B cell (primary cell): ENCODE measurements around the gene SIRPB2. TPM values are rescaled to one million over a fixed set of nuclear protein-coding genes. Genes with fewer than 3 reads are reported as not detected.
A peak's percentile ranks its signal among the peaks of the same experiment; 100 is the strongest.

ENCODE experiments used
- ATAC-seq: fragments of 200-7000 bp; cut with Tn5 transposase; one replicate; pipeline ENCODE4 v1.10.0; 2021; ENCODE audit warnings: low read depth, mild to moderate bottlenecking, moderate number of reproducible peaks, moderate library complexity
- CTCF ChIA-PET: fragments of 350-600 bp; sonication (Branson Sonifier 250); formaldehyde crosslinking; loops from one replicate; lab custom pipeline; 2021; ENCODE audit warnings: antibody characterized with exemption, inconsistent platforms; lab: Charles Lee
- POLR2A ChIA-PET: fragments of 350-600 bp; sonication (Branson Sonifier 250); formaldehyde crosslinking; loops from one replicate; lab custom pipeline; 2021; ENCODE audit warnings: antibody characterized with exemption; lab: Charles Lee
- DNase-seq: peaks from one replicate; pipeline ENCODE4 v3.0.0; 2013
- H2AFZ ChIP-seq: 2 replicates; pipeline ENCODE4 v1.6.1; 2012; ENCODE audit warnings: mild to moderate bottlenecking, low read depth, low read length; ENCODE audit not compliant: insufficient read depth, poor library complexity, severe bottlenecking
- H3K27ac ChIP-seq, 2 donors: 1 replicate in 1 of 2; 2 replicates in 1 of 2; pipeline ENCODE4 v1.5.1; 2012 to 2013; ENCODE audit warnings: low read length in 2 of 2, mild to moderate bottlenecking in 2 of 2, moderate library complexity in 1 of 2
- H3K27me3 ChIP-seq, 4 experiments: fragments of 200-600 bp in 1 of 4; sonication (generic) in 1 of 4; replicated peaks in 1 of 4; 1 replicate in 2 of 4; 2 replicates in 2 of 4; pipeline versions ENCODE4 v1.6.1 to v1.7.0; 2013 to 2016; ENCODE audit warnings: low read length in 3 of 4, mild to moderate bottlenecking in 2 of 4, mixed read lengths in 1 of 4, moderate library complexity in 1 of 4; ENCODE audit not compliant: insufficient read depth in 4 of 4, control insufficient read depth in 3 of 4; ENCODE audit errors: control extremely low read depth in 1 of 4
- H3K36me3 ChIP-seq, 2 experiments: replicated peaks in 1 of 2; 1 replicate in 1 of 2; 2 replicates in 1 of 2; pipeline versions ENCODE4 v1.6.1 to v1.7.1; 2013; ENCODE audit warnings: low read length in 1 of 2; ENCODE audit not compliant: insufficient read depth in 2 of 2, control insufficient read depth in 1 of 2; ENCODE audit errors: control extremely low read depth in 1 of 2, extremely low read depth in 1 of 2
- H3K4me1 ChIP-seq, 2 donors: fragments of 200-600 bp in 1 of 2; sonication (generic) in 1 of 2; 1 replicate in 1 of 2; 2 replicates in 1 of 2; pipeline versions ENCODE4 v1.5.1 to v1.6.1; 2013 to 2017; ENCODE audit warnings: low read length in 2 of 2; ENCODE audit not compliant: control insufficient read depth in 2 of 2, insufficient read depth in 2 of 2
- H3K4me2 ChIP-seq: replicated peaks from 2 replicates; pipeline ENCODE3; 2012; ENCODE audit warnings: mild to moderate bottlenecking, low read depth, low read length; ENCODE audit not compliant: poor library complexity, severe bottlenecking
- H3K4me3 ChIP-seq, 5 experiments: fragments of 200-600 bp in 1 of 5; sonication (generic) in 1 of 5; 1 replicate in 3 of 5; 2 replicates in 2 of 5; pipeline versions ENCODE4 v1.5.1 to v1.7.0; 2011 to 2016; ENCODE audit warnings: low read length in 4 of 5, mild to moderate bottlenecking in 4 of 5, low read depth in 2 of 5, control low read depth in 1 of 5, moderate library complexity in 1 of 5; ENCODE audit not compliant: insufficient read depth in 1 of 5; ENCODE audit errors: control extremely low read depth in 1 of 5, extremely low read depth in 1 of 5
- H3K79me2 ChIP-seq: fragments of 200-600 bp; sonication (generic); one replicate; pipeline ENCODE4 v1.6.0; 2016; ENCODE audit warnings: low read length; ENCODE audit not compliant: control insufficient read depth, insufficient read depth
- H3K9ac ChIP-seq: fragments of 200-600 bp; sonication (generic); 2 replicates; pipeline ENCODE4 v1.6.1; 2017; ENCODE audit warnings: mild to moderate bottlenecking, low read length, moderate library complexity
- H3K9me3 ChIP-seq, 3 donors: one replicate each; pipeline versions ENCODE4 v1.6.1 to v1.7.1; 2013; ENCODE audit warnings: low read length in 2 of 3; ENCODE audit not compliant: control insufficient read depth in 2 of 3, insufficient read depth in 1 of 3; ENCODE audit errors: control extremely low read depth in 1 of 3
- H4K20me1 ChIP-seq: 2 replicates; pipeline ENCODE4 v1.6.0; 2012; ENCODE audit warnings: mild to moderate bottlenecking, low read length; ENCODE audit not compliant: insufficient read depth, control insufficient read depth, poor library complexity, severe bottlenecking
- H3K27ac Mint-ChIP-seq: one replicate; pipeline ENCODE4 v1.8.0; 2021; ENCODE audit warnings: mixed read lengths
- H3K27me3 Mint-ChIP-seq: one replicate; pipeline ENCODE4 v1.8.0; 2021; ENCODE audit warnings: mixed read lengths
- H3K4me1 Mint-ChIP-seq: one replicate; pipeline ENCODE4 v1.8.0; 2021; ENCODE audit warnings: mixed read lengths
- H3K4me3 Mint-ChIP-seq: one replicate; pipeline ENCODE4 v1.8.0; 2021; ENCODE audit warnings: mixed read lengths
- H3K9me3 Mint-ChIP-seq: one replicate; pipeline ENCODE4 v1.8.0; 2022; ENCODE audit warnings: mixed read lengths; ENCODE audit not compliant: insufficient read depth
- CTCF ChIP-seq: fragments of 200-600 bp; IDR thresholded peaks from one replicate; pipeline ENCODE4 v1.8.0; 2022; ENCODE audit warnings: antibody characterized with exemption, mild to moderate bottlenecking
- EZH2 ChIP-seq: IDR thresholded peaks from 2 replicates; pipeline ENCODE4 v1.6.1; 2012; ENCODE audit warnings: borderline replicate concordance, low read depth, mild to moderate bottlenecking, moderate library complexity, low read length; ENCODE audit not compliant: insufficient read depth, poor library complexity, severe bottlenecking
- WGBS: methylation state at CpG from one replicate; pipeline ENCODE4 v1.1.5; 2013; ENCODE audit warnings: missing lambda C conversion rate; ENCODE audit not compliant: insufficient coverage; 5-methylcytosine and 5-hydroxymethylcytosine counted together
- intact Hi-C: fragments of 100-400 bp; cut with micrococcal nuclease; formaldehyde crosslinking; loops from one replicate; pipeline ENCODE4 v1.10.0; 2022
- polyA plus RNA-seq: library from polyadenylated mRNA; depleted of rRNA; stranded (reverse); fragments of >200 nt; gene quantifications from 2 replicates; pipeline ENCODE4 v1.2.3, GENCODE V29; 2012
- total RNA-seq, 2 donors: library from RNA; stranded (reverse); fragments of 120-200 nt in 1 of 2; gene quantifications; 1 replicate in 1 of 2; 2 replicates in 1 of 2; pipeline versions ENCODE4 v1.2.3 to v1.2.4, GENCODE V29; 2013 to 2022

SIRPB2 gene
- total and polyA plus RNA-seq, 2 donors (not counting 1 experiment from before 2014, with no cell fraction given), result 0.51 TPM; not detected in 1

GRCh38 chr20:1526310-1526709 is 35.1 kb upstream of the SIRPB2 start:
- H3K4me3 ChIP-seq, result no peak overlapping the region
- no peak overlapping the region for H3K27ac Mint-ChIP-seq
- H3K9me3 Mint-ChIP-seq, result no peaks in the 10 kb centered on the region
- H2AFZ ChIP-seq, result no peak overlapping the region
- no peaks in the 10 kb centered on the region for H3K27me3 Mint-ChIP-seq
- H3K4me2 ChIP-seq, result no peak overlapping the region
- WGBS, result no CpG with 5 or more reads among the region's 1 CpG
- peaks cover 0 to 3% (median 0%) of the 10 kb centered on the region in 3 donors for H3K9me3 ChIP-seq
- H3K4me1 ChIP-seq, result peaks cover 6 to 15% of the 10 kb centered on the region in 2 donors
- no peak for ATAC-seq
- H3K9ac ChIP-seq, result no peak overlapping the region
- H3K27ac ChIP-seq, result no peak overlapping the region
- H3K79me2 ChIP-seq, result no peaks in the 10 kb centered on the region
- TF ChIP-seq CTCF, result no peak
- no peak for TF ChIP-seq EZH2
- H3K27me3 ChIP-seq, result peaks cover 0 to 6% (median 0%) of the 10 kb centered on the region in 4 experiments
- no peaks in the 10 kb centered on the region for H4K20me1 ChIP-seq
- CTCF ChIA-PET, result no interaction called here
- no peak for DNase-seq
- no peaks in the 10 kb centered on the region for H3K36me3 ChIP-seq
- POLR2A ChIA-PET, result no interaction called here
- no peak overlapping the region for H3K4me3 Mint-ChIP-seq
- peaks cover 19% of the 10 kb centered on the region for H3K4me1 Mint-ChIP-seq
- intact Hi-C loops, result no loop called here

- H4K20me1 ChIP-seq, result no peaks in the 10 kb centered on the region
- no peak overlapping the region for H3K4me3 ChIP-seq
- Mint-ChIP-seq H3K4me3 (peak overlapping the region; percentile 42), H3K4me1 (peaks cover 25% of the 10 kb centered on the region), H3K9me3 (no peaks in the 10 kb centered on the region), H3K27me3 (peaks cover 14% of the 10 kb centered on the region), H3K27ac (no peak overlapping the region)
- H2AFZ ChIP-seq, result no peak overlapping the region
- ATAC-seq (no peak), DNase-seq (peak; percentile 29)
- H3K27me3 ChIP-seq, result peaks cover 0 to 6% (median 0%) of the 10 kb centered on the region in 4 experiments
- TF ChIP-seq EZH2 (no peak), CTCF (no peak)
- no peaks in the 10 kb centered on the region for H3K79me2 ChIP-seq
- H3K9me3 ChIP-seq, result peaks cover 0 to 3% (median 0%) of the 10 kb centered on the region in 3 donors
- no peak overlapping the region for H3K9ac ChIP-seq
- H3K36me3 ChIP-seq, result no peaks in the 10 kb centered on the region
- intact Hi-C loops, result no loop called here
- POLR2A ChIA-PET, result no interaction called here
- WGBS, result 20% methylated on average over 4 of the region's 4 CpGs
- H3K4me2 ChIP-seq, result peak overlapping the region; percentile 54
- CTCF ChIA-PET, result no interaction called here
- H3K4me1 ChIP-seq, result peaks cover 13 to 20% of the 10 kb centered on the region in 2 donors
- H3K27ac ChIP-seq, result no peak overlapping the region
These were observed 32.8 kb upstream of the SIRPB2 start for GRCh38 chr20:1524004-1524403.
